IMR-90 (cell line): ENCODE results near the gene CMPK2. TPM values are rescaled to one million over a fixed set of nuclear protein-coding genes. Genes with fewer than 3 reads are reported as not detected.

Experiments used
- ATAC-seq: fragments of 200-7000 bp; cut with Tn5 transposase; 2 replicates; pipeline ENCODE4 v1.9.1; 2020; ENCODE audit warnings: low read depth, mild to moderate bottlenecking, moderate library complexity
- BruUV-seq: library from RNA; stranded (reverse); fragments of 400-500 nt; replicated peaks from 2 replicates; lab custom pipeline; 2021; lab: Mats Ljungman, UMichigan
- CTCF ChIA-PET: fragments of 300-600 bp; formaldehyde crosslinking; extraction: SDS; loops from one replicate; lab custom pipeline; 2021; ENCODE audit warnings: antibody characterized with exemption; lab: Yijun Ruan, JAX
- POLR2A ChIA-PET: fragments of 300-600 bp; sonication (Branson Sonifier 250); formaldehyde crosslinking; loops from one replicate; lab custom pipeline; 2022; ENCODE audit warnings: antibody characterized with exemption; ENCODE audit not compliant: unreplicated experiment; lab: Charles Lee
- DNase-seq: peaks from one replicate; pipeline ENCODE4 v3.0.0; 2013
- H2AFZ ChIP-seq: replicated peaks from 2 replicates; pipeline ENCODE3; 2013; ENCODE audit warnings: low read length, mild to moderate bottlenecking; ENCODE audit not compliant: poor library complexity
- H2AK5ac ChIP-seq: 2 replicates; pipeline ENCODE4 v1.6.1; 2013; ENCODE audit warnings: low read depth, low read length, inconsistent platforms
- H2AK9ac ChIP-seq: replicated peaks from 2 replicates; pipeline ENCODE3; 2013; ENCODE audit warnings: mild to moderate bottlenecking, low read depth, low read length, moderate library complexity; ENCODE audit not compliant: poor library complexity
- H2BK120ac ChIP-seq: 2 replicates; pipeline ENCODE4 v1.6.1; 2013; ENCODE audit warnings: low read depth, low read length, inconsistent platforms
- H2BK15ac ChIP-seq: 3 replicates; pipeline ENCODE4 v1.6.1; 2013; ENCODE audit warnings: low read depth, low read length, inconsistent platforms
- H2BK20ac ChIP-seq: 2 replicates; pipeline ENCODE4 v1.6.1; 2013; ENCODE audit warnings: low read depth, mild to moderate bottlenecking, inconsistent platforms, low read length, moderate library complexity
- H2BK5ac ChIP-seq: 2 replicates; pipeline ENCODE4 v1.6.1; 2013; ENCODE audit warnings: mild to moderate bottlenecking, low read depth, low read length, inconsistent platforms; ENCODE audit not compliant: poor library complexity, severe bottlenecking
- H3K14ac ChIP-seq: replicated peaks from 2 replicates; pipeline ENCODE4 v1.6.1; 2013; ENCODE audit warnings: low read depth, low read length, inconsistent platforms
- H3K18ac ChIP-seq: 2 replicates; pipeline ENCODE4 v1.6.1; 2013; ENCODE audit warnings: low read depth, low read length, control low read depth
- H3K23ac ChIP-seq: 2 replicates; pipeline ENCODE4 v1.6.1; 2013; ENCODE audit warnings: low read depth, low read length, inconsistent platforms
- H3K27ac ChIP-seq: 2 replicates; pipeline ENCODE4 v1.5.1; 2013; ENCODE audit warnings: mild to moderate bottlenecking, control low read depth, low read length; ENCODE audit not compliant: insufficient read depth
- H3K27me3 ChIP-seq: 2 replicates; pipeline ENCODE4 v1.6.1; 2013; ENCODE audit warnings: low read length; ENCODE audit not compliant: control insufficient read depth, insufficient read depth
- H3K36me3 ChIP-seq: 2 replicates; pipeline ENCODE4 v1.6.1; 2013; ENCODE audit warnings: low read length, mixed read lengths; ENCODE audit not compliant: control insufficient read depth, insufficient read depth
- H3K4ac ChIP-seq: 2 replicates; pipeline ENCODE4 v1.6.1; 2013; ENCODE audit warnings: low read depth, low read length, inconsistent platforms
- H3K4me1 ChIP-seq: 2 replicates; pipeline ENCODE4 v1.6.1; 2013; ENCODE audit warnings: low read length, mixed read lengths; ENCODE audit not compliant: control insufficient read depth, insufficient read depth
- H3K4me2 ChIP-seq: 2 replicates; pipeline ENCODE4 v1.6.1; 2013; ENCODE audit warnings: low read depth, mild to moderate bottlenecking, control low read depth, low read length, moderate library complexity
- H3K4me3 ChIP-seq: 2 replicates; pipeline ENCODE4 v1.5.1; 2013; ENCODE audit warnings: low read depth, mild to moderate bottlenecking, control low read depth, low read length, moderate library complexity; ENCODE audit not compliant: insufficient read depth
- H3K56ac ChIP-seq: 2 replicates; pipeline ENCODE4 v1.6.1; 2013; ENCODE audit warnings: low read length, inconsistent platforms; ENCODE audit not compliant: insufficient read depth; ENCODE audit errors: extremely low read depth
- H3K79me1 ChIP-seq, 2 experiments: 2 replicates each; pipeline ENCODE4 v1.6.1; 2013; ENCODE audit warnings: low read length in 2 of 2, inconsistent platforms in 1 of 2, low read depth in 1 of 2
- H3K9ac ChIP-seq: 2 replicates; pipeline ENCODE4 v1.6.1; 2013; ENCODE audit warnings: low read depth, low read length, control low read depth
- H3K9me1 ChIP-seq: 2 replicates; pipeline ENCODE4 v1.6.1; 2013; ENCODE audit warnings: low read length, inconsistent platforms; ENCODE audit not compliant: insufficient read depth
- H3K9me3 ChIP-seq: 2 replicates; pipeline ENCODE4 v1.6.1; 2013; ENCODE audit warnings: low read length; ENCODE audit not compliant: control insufficient read depth, insufficient read depth
- H4K20me1 ChIP-seq: 2 replicates; pipeline ENCODE4 v1.6.1; 2013; ENCODE audit warnings: low read length, inconsistent platforms; ENCODE audit not compliant: insufficient read depth
- H4K5ac ChIP-seq: 2 replicates; pipeline ENCODE4 v1.6.1; 2013; ENCODE audit warnings: mild to moderate bottlenecking, low read depth, low read length, control low read depth
- H4K8ac ChIP-seq, 2 experiments: 2 replicates each; pipeline ENCODE4 v1.6.1; 2013; ENCODE audit warnings: low read depth in 2 of 2, low read length in 2 of 2, control low read depth in 1 of 2, inconsistent platforms in 1 of 2
- H4K91ac ChIP-seq: 2 replicates; pipeline ENCODE4 v1.6.1; 2013; ENCODE audit warnings: low read depth, low read length, inconsistent platforms; ENCODE audit not compliant: insufficient read depth
- MAZ ChIP-seq: IDR thresholded peaks from 2 replicates; pipeline ENCODE4 v1.6.1; 2012; ENCODE audit warnings: low read depth, mild to moderate bottlenecking, low read length, improper control_type of control experiment, moderate library complexity, borderline replicate concordance
- NFE2L2 ChIP-seq: fragments of 150-350 bp; IDR thresholded peaks from 2 replicates; pipeline ENCODE4 v1.6.1; 2016; ENCODE audit warnings: low read depth, mild to moderate bottlenecking, low read length
- POLR2A ChIP-seq: IDR thresholded peaks from 2 replicates; pipeline ENCODE4 v1.6.1; 2012; ENCODE audit warnings: mild to moderate bottlenecking, low read depth, low read length
- RCOR1 ChIP-seq: IDR thresholded peaks from 2 replicates; pipeline ENCODE4 v1.6.1; 2012; ENCODE audit warnings: mild to moderate bottlenecking, low read length, improper control_type of control experiment; ENCODE audit not compliant: insufficient replicate concordance
- SMC3 ChIP-seq: fragments of 150-350 bp; IDR thresholded peaks from 2 replicates; pipeline ENCODE4 v1.6.1; 2016; ENCODE audit warnings: low read depth, mild to moderate bottlenecking, antibody characterized with exemption, low read length, moderate library complexity
- USF2 ChIP-seq: fragments of 150-350 bp; IDR thresholded peaks from 2 replicates; pipeline ENCODE4 v1.6.1; 2017; ENCODE audit warnings: mild to moderate bottlenecking, antibody characterized with exemption, low read length, low read depth
- WGBS, 2 experiments: methylation state at CpG; one replicate each; pipeline versions ENCODE4 v1.1.5 to v1.1.7; 2013; ENCODE audit warnings: missing lambda C conversion rate in 2 of 2; ENCODE audit not compliant: insufficient read length in 1 of 2; ENCODE audit errors: extremely low coverage in 2 of 2; 5-methylcytosine and 5-hydroxymethylcytosine counted together
- dilution Hi-C: fragments of 300-500 bp; cut with HindIII; formaldehyde crosslinking; loops from one replicate; pipeline ENCODE4 v1.14.3; 2018; ENCODE audit warnings: low sequenced_read_pairs; ENCODE audit not compliant: unreplicated experiment
- in situ Hi-C: fragments of 300-500 bp; cut with MboI; formaldehyde crosslinking; loops from 3 replicates; pipeline ENCODE4 v1.14.3; 2019; ENCODE audit warnings: low sequenced_read_pairs, inconsistent platforms, mixed read lengths
- intact Hi-C: fragments of 100-400 bp; cut with micrococcal nuclease; formaldehyde crosslinking; loops from 2 replicates; pipeline ENCODE4 v1.10.0; 2022
- polyA plus RNA-seq, 3 experiments: library from polyadenylated mRNA; depleted of rRNA; stranded (reverse); fragments of >200 nt; gene quantifications; 2 replicates each; pipeline ENCODE4 v1.2.3, GENCODE V29; 2012; ENCODE audit warnings: low replicate concordance in 1 of 3
- total RNA-seq: library from RNA; depleted of rRNA; stranded (reverse); fragments of >200 nt; gene quantifications from 2 replicates; pipeline ENCODE4 v1.2.3, GENCODE V29; 2012

The CMPK2 gene
- total and polyA plus RNA-seq, 2 of the 4 experiments (the other 2 are of a cell fraction) = 0.03 to 0.18 TPM

- Histone ChIP-seq H3K27ac (no peak overlapping the region), H2BK20ac (no peak overlapping the region), H4K20me1 (no peaks in the 10 kb centered on the region), H3K4me2 (no peak overlapping the region), H4K8ac (no peak overlapping the region), H3K9me3 (no peaks in the 10 kb centered on the region), H3K79me1 (no peaks in the 10 kb centered on the region), H4K91ac (no peak overlapping the region), H3K4ac (no peak overlapping the region), H4K5ac (no peak overlapping the region), H3K27me3 (no peaks in the 10 kb centered on the region), H2BK120ac (no peak overlapping the region), H2BK15ac (no peak overlapping the region), H2AFZ (no peak overlapping the region), H2AK5ac (no peak overlapping the region), H3K14ac (no peak overlapping the region), H3K23ac (no peak overlapping the region), H3K9ac (no peak overlapping the region), H3K4me1 (no peaks in the 10 kb centered on the region), H3K4me3 (no peak overlapping the region), H3K56ac (no peak overlapping the region), H3K36me3 (no peaks in the 10 kb centered on the region), H3K9me1 (no peaks in the 10 kb centered on the region), H2AK9ac (no peak overlapping the region), H3K18ac (no peak overlapping the region), H2BK5ac (no peak overlapping the region)
- intact Hi-C loops = no loop called here
- TF ChIP-seq SMC3 (no peak), MAZ (no peak), USF2 (no peak), NFE2L2 (no peak), RCOR1 (no peak), POLR2A (no peak)
- ChIA-PET CTCF (no interaction called here), POLR2A (interaction anchor here (0.6 kb wide), 1 partner anchor 36 kb away, joined by 4 read pairs; no protein-coding TSS in a partner anchor)
- in situ Hi-C loops = no loop called here
- DNase-seq = no peak
- no CpG with 5 or more reads among the region's 2 CpGs for WGBS, 2 experiments
- ATAC-seq = no peak
- no TSS peak for BruUV-seq
- dilution Hi-C loops = no loop called here
Observed at GRCh38 chr2:6880200-6880733, 14.6 kb upstream of the CMPK2 start.
